ENCODE results near the gene SBF2.
"Not testable (repeated sequence)": the region's sequence is repeated elsewhere in the genome, so short reads cannot be mapped to it uniquely, and the experiment has no call there.

The SBF2 gene

GRCh38 chr11:9745411-9746211 lies 548.4 kb downstream of the SBF2 start:
- peaks cover 32% of the 10 kb centered on the region for H3K4me1 Mint-ChIP-seq (ENCODE audit: low read depth)
- peak overlapping the region; percentile 76 for H3K27ac Mint-ChIP-seq
- H3K4me3 Mint-ChIP-seq: peak overlapping the region; percentile 5

GRCh38 chr11:9743512-9743911 lies 550.5 kb downstream of the SBF2 start:
- not testable (repeated sequence) for H3K9me3 Mint-ChIP-seq, H3K27ac Mint-ChIP-seq, H3K4me3 Mint-ChIP-seq, H3K27me3 Mint-ChIP-seq
- Mint-ChIP-seq H3K36me3 (ENCODE audit: low read depth) (peaks cover 12% of the 10 kb centered on the region), H3K4me1 (ENCODE audit: low read depth) (peaks cover 32% of the 10 kb centered on the region)

More at GRCh38 chr11:9745411-9746211, 548.4 kb downstream of the SBF2 start:
- H3K9me3 Mint-ChIP-seq: no peaks in the 10 kb centered on the region
- H3K27me3 Mint-ChIP-seq: no peaks in the 10 kb centered on the region
- H3K36me3 Mint-ChIP-seq (ENCODE audit: low read depth): peaks cover 4% of the 10 kb centered on the region

DNA sequence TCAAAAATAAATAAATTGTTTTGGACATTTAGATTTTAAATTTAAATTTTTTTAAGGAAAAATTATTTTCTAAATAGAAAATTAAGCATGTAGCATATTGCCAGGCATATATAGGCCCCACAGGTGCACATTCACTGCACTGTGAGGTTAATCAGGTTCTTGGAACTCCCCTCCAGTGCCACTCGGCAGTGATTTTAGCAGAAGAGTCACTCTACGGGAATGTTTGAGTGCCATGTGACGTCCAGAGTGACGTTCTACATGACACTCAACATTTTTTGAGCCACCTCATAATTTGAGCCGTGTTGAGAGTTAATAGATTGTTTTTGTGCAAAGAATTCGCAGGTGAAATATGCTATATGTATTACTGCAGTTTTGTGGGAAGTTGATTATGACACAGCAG lies 552.8 kb downstream of the SBF2 start:
- H3K4me3 Mint-ChIP-seq: no peak overlapping the region
- peaks cover 5% of the 10 kb centered on the region for H3K9me3 Mint-ChIP-seq
- peaks cover 14% of the 10 kb centered on the region for H3K4me1 Mint-ChIP-seq (ENCODE audit: low read depth)
- H3K36me3 Mint-ChIP-seq (ENCODE audit: low read depth): peaks cover 22% of the 10 kb centered on the region
- no peaks in the 10 kb centered on the region for H3K27me3 Mint-ChIP-seq
- H3K27ac Mint-ChIP-seq: no peak overlapping the region

DNA sequence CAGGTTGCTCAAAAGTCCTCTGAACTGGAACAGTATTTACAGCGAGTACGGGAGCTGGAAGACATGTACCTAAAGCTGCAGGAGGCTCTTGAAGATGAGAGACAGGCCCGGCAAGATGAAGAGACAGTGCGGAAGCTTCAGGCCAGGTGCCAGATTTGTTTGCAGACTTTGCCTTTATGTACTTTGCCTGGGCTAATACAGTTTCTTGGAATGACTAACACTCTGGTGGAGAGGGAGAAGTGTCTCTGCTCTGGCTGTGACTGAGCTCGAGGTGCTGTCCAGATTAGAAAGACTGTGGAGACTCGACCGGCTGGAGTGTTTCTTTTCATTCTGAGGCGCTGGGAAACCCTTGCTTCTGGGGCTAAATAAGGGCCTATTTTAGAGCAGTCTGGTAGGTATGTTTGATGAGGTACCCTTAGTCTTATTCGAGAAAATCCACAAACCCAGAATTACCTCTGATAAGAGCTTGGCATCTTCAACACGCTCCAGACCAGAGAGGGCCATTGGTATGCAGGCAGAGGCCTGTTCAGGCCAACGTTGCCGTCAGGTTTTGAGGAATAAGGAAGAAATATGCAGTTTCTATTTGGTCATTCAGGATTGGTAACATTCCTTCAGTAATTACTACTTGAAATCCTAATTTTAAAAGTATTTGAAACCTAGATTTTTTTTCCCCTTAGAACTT lies 553.7 kb downstream of the SBF2 start:
- Mint-ChIP-seq H3K27ac (no peak overlapping the region), H3K4me3 (no peak overlapping the region), H3K36me3 (ENCODE audit: low read depth) (peaks cover 30% of the 10 kb centered on the region), H3K4me1 (ENCODE audit: low read depth) (peaks cover 12% of the 10 kb centered on the region), H3K27me3 (no peaks in the 10 kb centered on the region), H3K9me3 (peaks cover 11% of the 10 kb centered on the region)

GRCh38 chr11:9739123-9739900 lies 554.7 kb downstream of the SBF2 start:
- peaks cover 8% of the 10 kb centered on the region for H3K4me1 Mint-ChIP-seq (ENCODE audit: low read depth)
- H3K27ac Mint-ChIP-seq: peak overlapping the region; percentile 37
- no peak overlapping the region for H3K4me3 Mint-ChIP-seq
- no peaks in the 10 kb centered on the region for H3K27me3 Mint-ChIP-seq
- H3K9me3 Mint-ChIP-seq: peaks cover 13% of the 10 kb centered on the region
- H3K36me3 Mint-ChIP-seq (ENCODE audit: low read depth): peaks cover 33% of the 10 kb centered on the region

GRCh38 chr11:9738707-9739106 lies 555.3 kb downstream of the SBF2 start:
- Mint-ChIP-seq H3K36me3 (ENCODE audit: low read depth) (peaks cover 33% of the 10 kb centered on the region), H3K4me3 (no peak overlapping the region), H3K4me1 (ENCODE audit: low read depth) (peaks cover 8% of the 10 kb centered on the region), H3K27me3 (no peaks in the 10 kb centered on the region), H3K9me3 (peaks cover 13% of the 10 kb centered on the region), H3K27ac (peak overlapping the region; percentile 37)

DNA sequence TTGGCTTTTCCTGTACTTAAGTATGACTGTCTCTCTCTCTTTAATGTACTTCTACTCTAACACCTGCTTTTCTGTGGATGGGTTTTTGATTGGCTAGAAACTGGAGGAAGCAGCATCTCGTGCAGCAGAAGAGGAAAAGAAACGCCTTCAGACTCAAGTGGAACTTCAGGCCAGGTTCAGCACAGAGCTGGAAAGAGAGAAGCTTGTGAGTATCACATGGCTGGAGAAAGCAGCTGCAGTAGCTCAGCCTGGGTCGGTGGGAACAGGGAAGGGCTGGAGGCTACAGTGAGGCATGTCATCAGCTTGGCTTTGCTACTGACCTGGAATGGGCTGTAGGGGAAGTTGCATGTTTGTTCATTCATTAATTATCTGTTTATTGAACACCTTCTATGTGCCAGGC lies 555.9 kb downstream of the SBF2 start:
- Mint-ChIP-seq H3K27me3 (no peaks in the 10 kb centered on the region), H3K4me3 (no peak overlapping the region), H3K36me3 (ENCODE audit: low read depth) (peaks cover 38% of the 10 kb centered on the region)

GRCh38 chr11:9736365-9736764 lies 557.7 kb downstream of the SBF2 start:
- no peak overlapping the region for H3K4me3 Mint-ChIP-seq
- peaks cover 8% of the 10 kb centered on the region for H3K4me1 Mint-ChIP-seq (ENCODE audit: low read depth)
- no peak overlapping the region for H3K27ac Mint-ChIP-seq
- peaks cover 37% of the 10 kb centered on the region for H3K36me3 Mint-ChIP-seq (ENCODE audit: low read depth)
- H3K27me3 Mint-ChIP-seq: no peaks in the 10 kb centered on the region
- H3K9me3 Mint-ChIP-seq: peaks cover 13% of the 10 kb centered on the region

More for the DNA sequence above, 555.9 kb downstream of the SBF2 start:
- peak overlapping the region; percentile 16 for H3K27ac Mint-ChIP-seq
- peaks cover 13% of the 10 kb centered on the region for H3K9me3 Mint-ChIP-seq
- peaks cover 8% of the 10 kb centered on the region for H3K4me1 Mint-ChIP-seq (ENCODE audit: low read depth)

- no peak overlapping the region for H3K4me3 Mint-ChIP-seq
- H3K36me3 Mint-ChIP-seq (ENCODE audit: low read depth): peaks cover 36% of the 10 kb centered on the region
- peaks cover 8% of the 10 kb centered on the region for H3K4me1 Mint-ChIP-seq (ENCODE audit: low read depth)
- peaks cover 13% of the 10 kb centered on the region for H3K9me3 Mint-ChIP-seq
- no peaks in the 10 kb centered on the region for H3K27me3 Mint-ChIP-seq
- H3K27ac Mint-ChIP-seq: no peak overlapping the region
Measured at GRCh38 chr11:9735919-9736318, 558.1 kb downstream of the SBF2 start.

- Mint-ChIP-seq H3K4me3 (no peak overlapping the region), H3K9me3 (peaks cover 13% of the 10 kb centered on the region), H3K27ac (no peak overlapping the region), H3K36me3 (ENCODE audit: low read depth) (peaks cover 36% of the 10 kb centered on the region), H3K27me3 (no peaks in the 10 kb centered on the region), H3K4me1 (ENCODE audit: low read depth) (peaks cover 8% of the 10 kb centered on the region)
Measured at GRCh38 chr11:9735236-9735635, 558.8 kb downstream of the SBF2 start.

DNA sequence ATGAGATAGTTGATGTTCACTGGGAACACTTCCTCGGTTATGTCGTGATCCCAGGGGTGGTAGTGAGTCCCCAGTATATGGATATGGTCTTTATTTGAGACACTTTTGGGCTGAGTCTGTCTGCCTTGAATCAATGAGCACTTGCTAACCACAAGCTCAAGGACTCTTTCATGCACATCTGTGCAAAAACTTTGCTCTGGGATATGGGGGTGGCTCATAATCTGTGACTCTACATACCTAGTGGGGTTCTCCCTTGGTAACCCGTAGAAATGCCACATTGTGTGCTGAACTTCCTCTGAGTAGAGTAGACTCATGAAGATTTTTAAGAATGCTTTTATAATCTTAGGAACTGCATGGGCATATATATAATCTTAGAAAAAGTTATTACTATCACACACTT lies 560.8 kb downstream of the SBF2 start:
- no peak overlapping the region for H3K4me3 Mint-ChIP-seq
- H3K9me3 Mint-ChIP-seq: peaks cover 13% of the 10 kb centered on the region
- H3K4me1 Mint-ChIP-seq (ENCODE audit: low read depth): peaks cover 10% of the 10 kb centered on the region
- no peak overlapping the region for H3K27ac Mint-ChIP-seq
- H3K27me3 Mint-ChIP-seq: no peaks in the 10 kb centered on the region
- H3K36me3 Mint-ChIP-seq (ENCODE audit: low read depth): peaks cover 35% of the 10 kb centered on the region

DNA sequence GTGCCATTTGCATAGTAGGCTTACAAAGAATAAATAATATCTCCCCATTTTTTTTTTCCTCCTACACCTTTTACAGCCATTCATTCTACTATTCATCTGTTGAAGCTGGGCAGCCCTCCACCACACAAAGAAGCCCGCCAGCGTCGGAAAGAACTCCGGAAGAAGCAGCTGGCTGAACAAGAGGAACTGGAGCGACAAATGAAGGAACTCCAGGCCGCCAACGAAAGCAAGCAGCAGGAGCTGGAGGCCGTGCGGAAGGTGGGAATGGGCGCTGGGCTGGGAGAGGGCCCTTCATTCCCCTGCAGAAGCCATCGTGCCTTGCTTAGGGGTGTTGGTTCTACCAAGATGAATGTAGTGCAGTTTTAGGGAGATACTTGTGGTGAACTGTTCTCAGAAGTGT lies 561.6 kb downstream of the SBF2 start:
- Mint-ChIP-seq H3K4me1 (ENCODE audit: low read depth) (peaks cover 10% of the 10 kb centered on the region), H3K27me3 (no peaks in the 10 kb centered on the region), H3K4me3 (no peak overlapping the region), H3K27ac (no peak overlapping the region), H3K36me3 (ENCODE audit: low read depth) (peaks cover 31% of the 10 kb centered on the region), H3K9me3 (peaks cover 13% of the 10 kb centered on the region)

DNA sequence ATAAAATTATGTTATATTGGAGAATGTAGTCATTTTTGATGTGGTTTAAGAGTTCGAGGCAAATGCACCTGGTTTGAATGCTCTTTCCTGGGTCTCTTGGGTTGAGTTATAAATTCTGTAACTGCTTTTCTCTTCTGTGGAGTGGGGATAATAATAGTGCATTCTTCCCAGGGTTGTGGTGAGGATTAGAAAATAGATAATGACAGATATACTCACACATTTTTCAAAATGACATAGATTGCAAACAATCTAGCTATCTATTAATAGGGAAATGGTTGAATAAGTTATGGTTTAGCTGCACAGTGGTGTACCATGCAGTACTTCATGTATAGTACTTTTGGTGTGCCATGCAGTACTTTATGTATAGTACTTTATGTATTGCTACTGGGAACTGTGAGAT lies 562.8 kb downstream of the SBF2 start:
- peaks cover 8% of the 10 kb centered on the region for H3K9me3 Mint-ChIP-seq
- H3K4me1 Mint-ChIP-seq (ENCODE audit: low read depth): peaks cover 10% of the 10 kb centered on the region
- no peaks in the 10 kb centered on the region for H3K27me3 Mint-ChIP-seq
- peaks cover 25% of the 10 kb centered on the region for H3K36me3 Mint-ChIP-seq (ENCODE audit: low read depth)
- no peak overlapping the region for H3K4me3 Mint-ChIP-seq
- no peak overlapping the region for H3K27ac Mint-ChIP-seq

Data from stimulated activated naive CD8-positive, alpha-beta T cell treated with anti-CD3 and anti-CD28 coated beads, Interleukin-15, Interleukin-2, amounts not matched to agents 100 ng/mL and 50 ng/mL, for 24 hours (primary cell).